Body of pancreas (tissue), 4 donors: Measurements from ENCODE around the gene CCND2. TPM values are rescaled to one million over a fixed set of nuclear protein-coding genes. Genes with fewer than 3 reads are reported as not detected.

ENCODE experiments used
- ATAC-seq: fragments of 150-250 bp; one replicate; pipeline ENCODE4 v1.9.1; 2016
- DNase-seq, 4 donors: peaks; one replicate each; pipeline ENCODE4 v3.0.0-alpha.2; 2019
- H3K27ac ChIP-seq, 4 donors: fragments of 200-600 bp; sonication (generic); 1 replicate in 3 of 4; 2 replicates in 1 of 4; pipeline versions ENCODE4 v1.5.1 to v1.6.1; 2016 to 2019; ENCODE audit warnings: mild to moderate bottlenecking in 1 of 4, mixed read lengths in 1 of 4, moderate library complexity in 1 of 4
- H3K27me3 ChIP-seq, 2 donors: fragments of 200-600 bp; sonication (generic); one replicate each; pipeline ENCODE4 v1.6.0; 2016; ENCODE audit warnings: mild to moderate bottlenecking in 1 of 2
- H3K36me3 ChIP-seq, 2 donors: fragments of 200-600 bp; sonication (generic); replicated peaks in 1 of 2; 2 replicates each; pipeline ENCODE4 v1.5.1; 2016; ENCODE audit warnings: low read depth in 2 of 2; ENCODE audit not compliant: insufficient read depth in 1 of 2
- H3K4me1 ChIP-seq: fragments of 200-600 bp; sonication (generic); one replicate; pipeline ENCODE4 v1.6.0; 2016
- H3K4me3 ChIP-seq, 2 donors: fragments of 200-600 bp; sonication (generic); 1 replicate in 1 of 2; 2 replicates in 1 of 2; pipeline ENCODE4 v1.5.1; 2016 to 2019
- H3K9me3 ChIP-seq, 3 donors: fragments of 200-600 bp; sonication (generic); 1 replicate in 2 of 3; 2 replicates in 1 of 3; pipeline ENCODE4 v1.5.1; 2016
- POLR2A ChIP-seq, 3 donors: fragments of 450-650 bp; IDR thresholded peaks; one replicate each; pipeline ENCODE4 v1.6.1; 2016; ENCODE audit warnings: antibody characterized with exemption in 3 of 3, mild to moderate bottlenecking in 2 of 3
- WGBS, 2 donors: methylation state at CpG; one replicate each; pipeline ENCODE4 v1.1.5; 2017; 5-methylcytosine and 5-hydroxymethylcytosine counted together
- intact Hi-C: fragments of 100-400 bp; cut with DNase I; formaldehyde crosslinking; loops from one replicate; pipeline ENCODE4 v1.15.1; 2023
- total RNA-seq, 2 donors: library from RNA; depleted of rRNA; stranded (reverse); fragments of >200 nt; gene quantifications; one replicate each; pipeline ENCODE4 v1.1.0, GENCODE V29; 2016
- TF ChIP-seq, protein P1 (sequence below), 7 experiments: fragments of 450-650 bp in 4 of 7; fragments of 200-600 bp in 3 of 7; sonication (generic) in 3 of 7; IDR thresholded peaks; one replicate each; pipeline ENCODE4 v1.5.1; 2016 to 2019; ENCODE audit warnings: antibody characterized with exemption in 7 of 7

Gene CCND2
- total RNA-seq, 2 donors from 2014 or later = 32.2 to 88.7 TPM

DNA sequence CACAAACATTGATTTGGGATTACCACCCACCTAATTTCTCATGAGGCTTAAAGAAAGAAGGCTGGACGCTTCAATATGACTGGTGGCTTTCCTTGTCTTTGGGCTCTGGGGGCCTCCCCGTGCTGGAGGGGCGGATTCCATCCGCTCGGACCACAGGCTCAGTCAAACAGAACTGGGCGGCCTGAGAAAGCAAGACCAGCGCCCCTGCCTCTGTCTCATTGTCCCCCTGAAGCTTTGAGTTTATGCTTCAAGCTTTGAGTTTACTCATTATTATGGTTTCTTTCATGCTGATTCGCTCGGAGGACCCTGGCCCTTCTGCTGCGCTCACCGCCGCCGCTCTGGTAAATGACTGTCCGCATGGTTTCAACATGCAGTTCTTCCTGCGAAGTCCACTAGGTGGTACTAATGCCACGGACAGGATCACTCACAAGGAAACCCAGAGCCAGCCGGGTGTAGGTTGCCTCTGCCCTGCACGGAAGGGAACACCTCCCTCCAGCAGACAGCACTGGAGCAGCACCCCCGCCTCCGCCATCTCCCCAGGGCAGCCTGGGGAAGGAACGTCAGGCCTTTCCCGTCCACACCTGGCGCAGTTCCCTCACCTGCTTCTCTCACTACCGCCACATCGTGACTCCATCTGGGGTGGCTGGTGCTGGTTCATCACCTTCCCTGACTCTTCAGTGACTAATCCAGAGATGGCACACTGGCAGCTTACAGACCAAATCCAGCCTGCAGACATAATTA, 34.2 kb downstream of the CCND2 start:
- peak; percentile 57 to 83 (median 78) for DNase-seq
- Histone ChIP-seq H3K27ac (peak overlapping the region in 1 of 4 donors; percentile 7), H3K4me1 (no peaks in the 10 kb centered on the region), H3K36me3 (peaks cover 0 to 3% of the 10 kb centered on the region in 2 donors), H3K9me3 (no peaks in the 10 kb centered on the region), H3K27me3 (no peaks in the 10 kb centered on the region), H3K4me3 (no peak overlapping the region)
- intact Hi-C loops = no loop called here
- 36 to 47% methylated on average over 18 to 25 of the region's 25 CpGs for WGBS, 2 donors
- ATAC-seq = peak; percentile 92
- peak in 1 of 3 donors; percentile 12 for TF ChIP-seq POLR2A (IDR thresholded peaks at IDR 0.05)
- TF ChIP-seq, protein P1, sequence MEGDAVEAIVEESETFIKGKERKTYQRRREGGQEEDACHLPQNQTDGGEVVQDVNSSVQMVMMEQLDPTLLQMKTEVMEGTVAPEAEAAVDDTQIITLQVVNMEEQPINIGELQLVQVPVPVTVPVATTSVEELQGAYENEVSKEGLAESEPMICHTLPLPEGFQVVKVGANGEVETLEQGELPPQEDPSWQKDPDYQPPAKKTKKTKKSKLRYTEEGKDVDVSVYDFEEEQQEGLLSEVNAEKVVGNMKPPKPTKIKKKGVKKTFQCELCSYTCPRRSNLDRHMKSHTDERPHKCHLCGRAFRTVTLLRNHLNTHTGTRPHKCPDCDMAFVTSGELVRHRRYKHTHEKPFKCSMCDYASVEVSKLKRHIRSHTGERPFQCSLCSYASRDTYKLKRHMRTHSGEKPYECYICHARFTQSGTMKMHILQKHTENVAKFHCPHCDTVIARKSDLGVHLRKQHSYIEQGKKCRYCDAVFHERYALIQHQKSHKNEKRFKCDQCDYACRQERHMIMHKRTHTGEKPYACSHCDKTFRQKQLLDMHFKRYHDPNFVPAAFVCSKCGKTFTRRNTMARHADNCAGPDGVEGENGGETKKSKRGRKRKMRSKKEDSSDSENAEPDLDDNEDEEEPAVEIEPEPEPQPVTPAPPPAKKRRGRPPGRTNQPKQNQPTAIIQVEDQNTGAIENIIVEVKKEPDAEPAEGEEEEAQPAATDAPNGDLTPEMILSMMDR (IDR thresholded peaks at IDR 0.05) = peak; percentile 42 to 78 (median 69)

DNA sequence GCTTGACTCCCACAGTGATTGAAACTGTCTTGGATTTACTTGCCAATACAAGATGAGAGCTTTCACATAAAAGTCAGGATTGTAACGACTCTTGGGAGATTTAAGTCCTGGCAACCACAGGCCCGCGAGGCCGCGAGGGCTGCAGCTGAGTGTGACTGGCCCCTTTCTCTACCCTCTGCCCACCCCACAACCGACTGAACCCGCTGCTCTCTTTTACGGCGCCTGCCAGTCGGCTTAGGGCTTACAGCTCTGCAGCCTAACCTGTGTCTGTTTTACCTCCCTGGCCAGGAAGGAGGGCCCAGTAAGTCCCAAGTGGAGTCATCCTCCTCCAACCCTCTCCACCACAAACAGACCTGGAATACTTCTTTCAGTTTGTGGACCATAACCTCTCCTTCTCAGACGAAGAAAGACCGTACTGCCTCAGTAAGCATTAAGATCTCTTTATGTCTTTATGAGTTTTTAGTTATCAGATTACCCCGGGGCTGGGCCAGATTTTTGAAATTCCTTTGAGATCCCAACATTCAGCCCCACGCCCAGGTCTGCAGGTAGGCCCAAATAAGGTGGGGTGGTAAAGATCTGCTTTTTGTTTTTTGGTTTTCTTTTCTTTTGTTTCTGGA, 34.9 kb downstream of the CCND2 start:
- intact Hi-C loops = no loop called here
- Histone ChIP-seq H3K4me3 (no peak overlapping the region), H3K4me1 (no peaks in the 10 kb centered on the region), H3K27me3 (no peaks in the 10 kb centered on the region), H3K27ac (peak overlapping the region in 1 of 4 donors; percentile 7), H3K36me3 (peaks cover 0 to 3% of the 10 kb centered on the region in 2 donors), H3K9me3 (no peaks in the 10 kb centered on the region)
- DNase-seq (no peak), ATAC-seq (no peak)
- no peak for TF ChIP-seq POLR2A (IDR thresholded peaks at IDR 0.05)
- TF ChIP-seq, protein P1 (IDR thresholded peaks at IDR 0.05) = no peak
- WGBS, 2 donors = 81 to 87% methylated on average over 14 of the region's 14 CpGs

DNA sequence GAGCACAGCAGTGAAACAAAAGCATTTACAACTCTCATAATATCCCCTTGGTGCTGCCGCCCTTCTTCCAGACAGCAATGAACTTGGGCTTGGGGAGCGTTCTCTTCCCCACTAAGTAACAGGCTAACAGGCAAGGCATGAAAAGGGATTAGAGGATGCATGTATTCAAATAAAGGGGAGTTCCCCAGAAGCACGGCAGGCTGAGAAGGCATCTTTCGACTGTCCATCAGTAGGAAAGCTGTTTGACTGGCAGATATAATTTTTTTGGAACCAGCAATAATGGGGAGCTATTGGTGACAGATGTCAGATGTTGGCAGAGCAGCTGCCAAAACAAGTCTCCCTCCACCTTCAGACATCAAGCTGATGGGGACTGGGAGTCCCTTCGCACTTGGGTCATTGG, 38.2 kb downstream of the CCND2 start:
- Histone ChIP-seq H3K36me3 (no peaks in the 10 kb centered on the region), H3K9me3 (no peaks in the 10 kb centered on the region), H3K27me3 (no peaks in the 10 kb centered on the region), H3K4me3 (no peak overlapping the region), H3K4me1 (no peaks in the 10 kb centered on the region), H3K27ac (no peak overlapping the region)
- TF ChIP-seq, protein P1 (IDR thresholded peaks at IDR 0.05) = no peak
- no peak for TF ChIP-seq POLR2A (IDR thresholded peaks at IDR 0.05)
- intact Hi-C loops = no loop called here
- DNase-seq (no peak), ATAC-seq (no peak)
- WGBS, 2 donors = 89 to 90% methylated on average over 5 of the region's 5 CpGs

DNA sequence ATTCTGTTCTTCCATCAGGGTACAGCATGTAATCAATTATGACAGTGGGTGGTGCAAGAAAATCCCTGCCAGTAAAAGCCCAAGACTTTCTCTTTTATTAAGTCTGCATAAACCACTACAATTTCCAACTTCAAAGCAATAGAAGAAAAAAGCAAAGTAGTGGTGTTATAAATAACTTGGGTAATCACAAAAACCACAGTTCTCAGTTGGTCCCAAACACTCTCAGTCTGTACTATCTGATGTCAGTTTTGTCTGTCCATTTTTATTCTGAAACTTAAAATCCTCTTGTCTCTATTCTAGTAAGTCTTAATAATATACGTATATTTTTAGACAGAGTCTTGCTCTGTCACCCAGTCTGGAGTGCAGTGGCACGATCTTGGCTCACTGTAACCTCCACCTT, 38.7 kb downstream of the CCND2 start:
- Histone ChIP-seq H3K36me3 (no peaks in the 10 kb centered on the region), H3K4me3 (no peak overlapping the region), H3K9me3 (no peaks in the 10 kb centered on the region), H3K27ac (no peak overlapping the region), H3K4me1 (no peaks in the 10 kb centered on the region), H3K27me3 (no peaks in the 10 kb centered on the region)
- TF ChIP-seq POLR2A (IDR thresholded peaks at IDR 0.05) = no peak
- TF ChIP-seq, protein P1 (IDR thresholded peaks at IDR 0.05) = no peak
- no peak for DNase-seq
- WGBS, 2 donors = 93% methylated on average over 2 of the region's 2 CpGs
- no peak for ATAC-seq
- intact Hi-C loops = no loop called here
